ENCODE results near the gene SEPTIN10.
"Not testable (repeated sequence)": the region's sequence is repeated elsewhere in the genome, so short reads cannot be mapped to it uniquely, and the experiment has no call there.

Gene SEPTIN10

GRCh38 chr2:109613922-109614714 is at the start of gene SEPTIN10, which contains the start of gene SOWAHC:
SEPTIN10 (minus strand) TSS chr2:109613966; CDS start chr2:109613827, 139 bp downstream.
SOWAHC (plus strand) TSS chr2:109614364; CDS start chr2:109614490, 126 bp downstream.
- peak; percentile 88 to 99 for DNase-seq

GRCh38 chr2:109662889-109663288 is 49.1 kb upstream of the SEPTIN10 start:
- peak in 1 of 2 experiments; percentile 6 for DNase-seq

- peak; percentile 66 to 83 for DNase-seq
These were observed 46.5 kb upstream of the SEPTIN10 start for GRCh38 chr2:109660046-109660860.

- DNase-seq: peak in 1 of 2 experiments; percentile 38
These were observed 45.8 kb upstream of the SEPTIN10 start for GRCh38 chr2:109659396-109660045.

GRCh38 chr2:109655287-109655686 is 41.5 kb upstream of the SEPTIN10 start:
- DNase-seq: no peak

GRCh38 chr2:109654326-109655050 is 40.7 kb upstream of the SEPTIN10 start:
- no peak for DNase-seq

- DNase-seq: no peak
These were observed 36.2 kb upstream of the SEPTIN10 start for GRCh38 chr2:109649736-109650695.

- DNase-seq: peak in 1 of 2 experiments; percentile 45
These were observed 34.3 kb upstream of the SEPTIN10 start for GRCh38 chr2:109648041-109648527.

- DNase-seq: no peak
These were observed 33.9 kb upstream of the SEPTIN10 start for GRCh38 chr2:109647636-109648035.

- DNase-seq: no peak
These were observed 33.2 kb upstream of the SEPTIN10 start for GRCh38 chr2:109646961-109647360.

GRCh38 chr2:109645412-109646184 is 31.8 kb upstream of the SEPTIN10 start:
- DNase-seq: no peak

- DNase-seq: peak in 1 of 2 experiments; percentile 44
These were observed 31.0 kb upstream of the SEPTIN10 start for GRCh38 chr2:109644571-109645275.

GRCh38 chr2:109640000-109640399 is 26.2 kb upstream of the SEPTIN10 start:
- not testable (repeated sequence) for DNase-seq

- peak; percentile 80 to 94 for DNase-seq
These were observed 25.0 kb upstream of the SEPTIN10 start for GRCh38 chr2:109638795-109639194.

GRCh38 chr2:109637749-109638570 is 24.2 kb upstream of the SEPTIN10 start:
- DNase-seq: no peak

- DNase-seq: peak in 1 of 2 experiments; percentile 29
These were observed 22.6 kb upstream of the SEPTIN10 start for GRCh38 chr2:109636317-109636716.

GRCh38 chr2:109635426-109636304 is 21.9 kb upstream of the SEPTIN10 start:
- DNase-seq: no peak

Data from NCI-H446 (cell line).